Stimulated activated naive CD8-positive, alpha-beta T cell treated with anti-CD3 and anti-CD28 coated beads, Interleukin-15, Interleukin-2, amounts not matched to agents 100 U/mL and 50 U/mL, for 24 hours (primary cell): ENCODE results near the gene HSD17B4.
"Not testable (repeated sequence)": the region's sequence is repeated elsewhere in the genome, so short reads cannot be mapped to it uniquely, and the experiment has no call there.

Experiments used
- ATAC-seq: fragments of 150-1000 bp; cut with Tn5 transposase; one replicate; pipeline ENCODE4 v1.10.0; 2021
- DNase-seq: peaks from one replicate; pipeline ENCODE4 v3.0.0; 2021

The HSD17B4 gene

GRCh38 chr5:119483155-119483554 lies 30.9 kb downstream of the HSD17B4 start:
- no peak for ATAC-seq
- no peak for DNase-seq

- no peak for ATAC-seq
- no peak for DNase-seq
Observed at GRCh38 chr5:119484884-119485283, 32.6 kb downstream of the HSD17B4 start.

- DNase-seq (no peak), ATAC-seq (no peak)
Observed at GRCh38 chr5:119501671-119502179, 49.4 kb downstream of the HSD17B4 start.

- not testable (repeated sequence) for DNase-seq, ATAC-seq
Observed at GRCh38 chr5:119503939-119504338, 51.6 kb downstream of the HSD17B4 start.

GRCh38 chr5:119512277-119512676 lies 60.0 kb downstream of the HSD17B4 start:
- ATAC-seq (no peak), DNase-seq (no peak)

GRCh38 chr5:119515192-119515591 lies 62.9 kb downstream of the HSD17B4 start:
- DNase-seq (no peak), ATAC-seq (no peak)

GRCh38 chr5:119517115-119517514 lies 64.8 kb downstream of the HSD17B4 start:
- not testable (repeated sequence) for ATAC-seq

GRCh38 chr5:119521232-119521631 lies 68.9 kb downstream of the HSD17B4 start:
- no peak for DNase-seq
- ATAC-seq, result no peak

More at GRCh38 chr5:119517115-119517514, 64.8 kb downstream of the HSD17B4 start:
- not testable (repeated sequence) for DNase-seq

GRCh38 chr5:119522841-119523240 lies 70.5 kb downstream of the HSD17B4 start:
- no peak for DNase-seq
- ATAC-seq, result no peak

GRCh38 chr5:119524485-119524884 lies 72.2 kb downstream of the HSD17B4 start:
- DNase-seq (no peak), ATAC-seq (no peak)

- ATAC-seq (no peak), DNase-seq (no peak)
Observed at GRCh38 chr5:119527351-119527750, 75.1 kb downstream of the HSD17B4 start.

GRCh38 chr5:119529811-119530210 lies 77.5 kb downstream of the HSD17B4 start:
- no peak for DNase-seq
- ATAC-seq, result no peak

GRCh38 chr5:119532637-119533036 lies 80.3 kb downstream of the HSD17B4 start:
- no peak for DNase-seq
- no peak for ATAC-seq

- ATAC-seq, result peak; percentile 19
- DNase-seq, result no peak
Observed at GRCh38 chr5:119537704-119538103, 85.4 kb downstream of the HSD17B4 start.

GRCh38 chr5:119541716-119542115 lies 89.4 kb downstream of the HSD17B4 start:
- no peak for DNase-seq
- no peak for ATAC-seq

GRCh38 chr5:119551819-119552218 lies 99.5 kb downstream of the HSD17B4 start:
- ATAC-seq, result no peak
- DNase-seq, result no peak

GRCh38 chr5:119554597-119554996 lies 102.3 kb downstream of the HSD17B4 start:
- no peak for DNase-seq
- ATAC-seq, result no peak

- DNase-seq, result no peak
- no peak for ATAC-seq
Observed at GRCh38 chr5:119570910-119571309, 118.6 kb downstream of the HSD17B4 start.

- peak; percentile 7 for DNase-seq
- ATAC-seq, result peak; percentile 71
Observed at GRCh38 chr5:119578937-119579336, 126.6 kb downstream of the HSD17B4 start.

GRCh38 chr5:119582987-119583386 lies 130.7 kb downstream of the HSD17B4 start:
- DNase-seq, result no peak
- no peak for ATAC-seq

- DNase-seq (no peak), ATAC-seq (no peak)
Observed at GRCh38 chr5:119583684-119584083, 131.4 kb downstream of the HSD17B4 start.
